ENCODE measurements around the gene LCE6A. TPM values are rescaled to one million over a fixed set of nuclear protein-coding genes. Genes with fewer than 3 reads are reported as not detected.

The LCE6A gene
- total RNA-seq, 1 donor from 2014 or later = not detected

- no peak for ATAC-seq
- no peak for DNase-seq (ENCODE audit: missing footprints)
- intact Hi-C loops (cut with DNase I) = no loop called here
These were observed 28.4 kb downstream of the LCE6A start for GRCh38 chr1:152870831-152871730.

DNA sequence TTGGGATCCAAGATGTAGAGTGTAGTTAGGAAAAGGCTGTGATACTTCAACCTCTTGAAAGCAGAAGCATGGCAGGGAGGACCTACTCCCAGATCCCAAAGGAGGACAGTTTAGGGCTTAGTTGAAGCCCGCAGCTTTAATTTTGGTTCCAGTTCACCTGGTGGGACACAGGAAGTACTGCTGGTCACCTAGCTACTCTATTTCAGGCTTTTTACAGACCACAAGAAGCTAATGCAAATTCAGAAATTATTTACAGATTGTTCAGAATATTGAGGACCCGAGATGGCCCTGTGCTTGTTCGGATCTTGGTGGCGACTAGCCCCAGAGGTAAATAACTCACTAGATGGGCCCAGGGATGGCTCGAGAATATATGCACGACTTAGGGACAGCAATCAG, 29.1 kb downstream of the LCE6A start:
- no peak for ATAC-seq
- DNase-seq (ENCODE audit: missing footprints) = no peak
- intact Hi-C loops (cut with DNase I) = no loop called here

DNA sequence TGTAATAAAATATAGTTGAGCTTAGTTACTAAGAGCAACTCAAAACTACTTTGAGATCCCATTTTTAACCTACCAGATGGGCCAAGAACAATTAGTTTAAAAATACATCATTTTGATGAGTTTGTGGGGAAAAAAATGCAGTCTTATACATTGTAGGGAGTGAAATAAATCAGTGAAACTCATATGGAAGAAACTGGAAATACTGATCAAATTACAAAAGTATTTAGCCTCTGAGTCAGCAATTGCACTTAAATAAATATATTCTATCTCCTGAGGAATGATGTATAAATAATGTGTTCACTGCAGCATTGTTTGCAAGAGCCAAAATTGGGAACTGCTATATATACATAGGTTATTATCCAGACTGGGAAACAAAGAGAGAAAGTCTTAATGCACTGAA, 30.8 kb downstream of the LCE6A start:
- no peak for DNase-seq (ENCODE audit: missing footprints)
- intact Hi-C loops (cut with DNase I) = no loop called here

DNA sequence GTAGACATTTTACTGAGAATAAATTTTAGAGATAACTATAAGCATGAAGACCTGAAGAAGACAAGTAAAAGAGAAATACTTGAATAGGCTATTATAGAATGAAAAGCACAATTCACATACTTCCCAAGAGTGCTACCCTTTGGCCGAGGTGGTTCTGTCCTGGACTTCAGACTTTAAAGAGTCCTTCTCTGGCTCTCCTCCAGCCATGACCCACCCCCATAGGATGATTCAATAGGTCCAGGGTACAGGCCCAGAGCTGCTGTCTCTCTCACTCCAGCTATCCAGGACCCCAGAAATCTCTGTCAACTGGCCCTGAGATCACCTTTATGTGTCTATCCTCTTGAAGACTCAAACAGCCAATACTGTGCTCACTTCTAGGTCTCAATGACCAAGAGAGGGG, 34.2 kb downstream of the LCE6A start:
- no peak for ATAC-seq

More for the DNA sequence above, 30.8 kb downstream of the LCE6A start:
- no peak for ATAC-seq

GRCh38 chr1:152878042-152878441, 35.4 kb downstream of the LCE6A start, which contains the start of gene SMCP:
Gene SMCP (plus strand): TSS chr1:152878322. CDS start chr1:152884423, 6,101 bp downstream.
- ATAC-seq (no peak), DNase-seq (ENCODE audit: missing footprints) (no peak)
- intact Hi-C loops (cut with DNase I) = no loop called here

More for the DNA sequence above, 34.2 kb downstream of the LCE6A start:
- no peak for DNase-seq (ENCODE audit: missing footprints)
- intact Hi-C loops (cut with DNase I) = no loop called here

- intact Hi-C loops (cut with DNase I) = no loop called here
- ATAC-seq = no peak
- no peak for DNase-seq (ENCODE audit: missing footprints)
These were observed 37.0 kb downstream of the LCE6A start for GRCh38 chr1:152879559-152880198.

DNA sequence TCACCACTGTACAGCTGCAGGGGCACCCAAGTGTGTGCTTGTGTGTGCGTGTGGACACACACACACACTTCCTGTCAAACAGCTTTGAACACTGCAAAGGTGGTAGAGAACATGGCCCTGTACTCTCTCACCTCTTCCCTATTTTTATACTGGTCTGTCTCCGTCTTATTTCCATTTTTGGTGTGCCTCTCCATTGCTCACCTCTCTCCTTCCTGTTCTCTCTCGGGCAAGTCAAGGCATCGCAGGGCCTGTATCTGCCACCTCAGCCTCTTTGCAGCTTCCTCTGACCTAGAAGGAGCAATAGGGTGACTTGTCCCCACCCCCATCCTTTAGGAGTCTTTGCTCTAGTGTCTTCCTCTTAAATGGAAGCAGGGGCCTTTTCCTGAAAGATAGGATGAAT, 37.7 kb downstream of the LCE6A start:
- ATAC-seq (no peak), DNase-seq (ENCODE audit: missing footprints) (no peak)
- intact Hi-C loops (cut with DNase I) = no loop called here

DNA sequence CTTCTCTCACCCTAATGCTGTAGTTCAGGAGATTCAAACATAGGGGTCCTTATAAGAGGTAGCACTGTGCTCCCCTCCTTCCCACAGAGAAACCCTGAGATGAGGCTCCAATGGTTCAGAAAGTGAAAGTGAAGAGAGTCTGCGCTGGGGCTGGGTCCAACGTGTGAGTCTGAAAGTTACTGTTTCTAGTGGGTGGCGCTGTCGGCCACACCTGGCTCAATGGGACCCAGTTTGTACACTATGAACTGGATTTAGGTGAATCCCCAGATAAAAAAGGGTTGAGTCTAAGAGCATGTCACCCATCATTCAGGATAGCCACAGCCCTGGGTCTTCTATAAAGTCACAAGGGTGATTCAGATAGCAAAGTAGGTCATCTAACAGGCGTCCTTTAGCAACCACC, 38.3 kb downstream of the LCE6A start:
- no peak for ATAC-seq
- intact Hi-C loops (cut with DNase I) = no loop called here
- no peak for DNase-seq (ENCODE audit: missing footprints)

- intact Hi-C loops (cut with DNase I) = no loop called here
- DNase-seq (ENCODE audit: missing footprints) (no peak), ATAC-seq (no peak)
These were observed 41.4 kb downstream of the LCE6A start for GRCh38 chr1:152884085-152884484.

- DNase-seq (ENCODE audit: missing footprints) (no peak), ATAC-seq (no peak)
- intact Hi-C loops (cut with DNase I) = no loop called here
These were observed 41.9 kb downstream of the LCE6A start for GRCh38 chr1:152884506-152884905.

GRCh38 chr1:152884966-152885624, 42.4 kb downstream of the LCE6A start:
- no peak for ATAC-seq

DNA sequence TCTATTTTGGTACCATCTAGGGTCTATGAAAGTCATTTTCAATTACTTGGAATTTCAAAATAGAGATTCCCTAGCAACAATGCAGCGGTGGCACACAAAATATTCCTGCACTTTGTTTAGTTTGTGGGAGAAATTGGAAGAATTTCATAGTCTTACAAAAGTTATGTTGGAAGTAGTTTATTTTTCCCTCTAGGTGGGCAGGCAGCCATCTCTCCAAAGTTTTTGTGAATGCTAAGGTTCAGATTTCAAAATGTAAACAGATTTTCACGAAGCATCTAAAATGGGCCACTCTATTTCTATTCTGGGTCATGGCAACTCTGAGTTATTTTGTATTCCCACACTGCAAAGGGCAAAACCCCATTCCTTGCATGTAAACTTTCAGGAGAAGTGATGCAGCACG, 43.4 kb downstream of the LCE6A start:
- no peak for DNase-seq (ENCODE audit: missing footprints)
- intact Hi-C loops (cut with DNase I) = no loop called here
- no peak for ATAC-seq

More at GRCh38 chr1:152884966-152885624, 42.4 kb downstream of the LCE6A start:
- intact Hi-C loops (cut with DNase I) = no loop called here
- no peak for DNase-seq (ENCODE audit: missing footprints)

- DNase-seq (ENCODE audit: missing footprints) (no peak), ATAC-seq (no peak)
- intact Hi-C loops (cut with DNase I) = no loop called here
These were observed 44.2 kb downstream of the LCE6A start for GRCh38 chr1:152886758-152887409.

- DNase-seq (ENCODE audit: missing footprints) = no peak
- ATAC-seq = no peak
- intact Hi-C loops (cut with DNase I) = no loop called here
These were observed 45.5 kb downstream of the LCE6A start for GRCh38 chr1:152888126-152888525.

Other genes starting within 250 kb of the LCE6A start
- not detected for gene LCE3C, start 242.6 kb upstream of the LCE6A start, total RNA-seq
- gene LCE3B, start 229.0 kb upstream of the LCE6A start, total RNA-seq = not detected
- gene LCE3A, start 219.8 kb upstream of the LCE6A start, total RNA-seq = not detected
- gene LCE2D, start 179.5 kb upstream of the LCE6A start, total RNA-seq = not detected
- not detected for gene LCE2C, start 167.6 kb upstream of the LCE6A start, total RNA-seq
- gene LCE2B, start 156.7 kb upstream of the LCE6A start, total RNA-seq = not detected
- gene LCE2A, start 144.5 kb upstream of the LCE6A start, total RNA-seq = not detected
- gene LCE4A, start 134.7 kb upstream of the LCE6A start, total RNA-seq = not detected
- gene KPRP, start 84.8 kb upstream of the LCE6A start, total RNA-seq = not detected
- not detected for gene LCE1F, start 67.7 kb upstream of the LCE6A start, total RNA-seq
- gene LCE1E, start 56.6 kb upstream of the LCE6A start, total RNA-seq = not detected
- gene LCE1D, start 46.1 kb upstream of the LCE6A start, total RNA-seq = not detected
- gene LCE1C, start 36.2 kb upstream of the LCE6A start, total RNA-seq = not detected
- not detected for gene LCE1B, start 30.9 kb upstream of the LCE6A start, total RNA-seq
- not detected for gene LCE1A, start 15.4 kb upstream of the LCE6A start, total RNA-seq
- gene LCE7A, start 17.1 kb downstream of the LCE6A start, total RNA-seq = not detected
- not detected for gene SMCP, start 35.5 kb downstream of the LCE6A start, total RNA-seq
- gene IVL, start 65.7 kb downstream of the LCE6A start, total RNA-seq = not detected
- gene SPRR5, start 104.3 kb downstream of the LCE6A start, total RNA-seq = not detected
- not detected for gene SPRR4, start 127.8 kb downstream of the LCE6A start, total RNA-seq
- gene SPRR1A, start 141.2 kb downstream of the LCE6A start, total RNA-seq = not detected
- not detected for gene SPRR3, start 158.9 kb downstream of the LCE6A start, total RNA-seq
- gene SPRR1B, start 188.3 kb downstream of the LCE6A start, total RNA-seq = not detected
- gene SPRR2D, start 198.3 kb downstream of the LCE6A start, total RNA-seq = not detected
- not detected for gene SPRR2A, start 214.7 kb downstream of the LCE6A start, total RNA-seq
- gene SPRR2B, start 228.8 kb downstream of the LCE6A start, total RNA-seq = not detected